ENCODE results near the gene PALS2. TPM values are rescaled to one million over a fixed set of nuclear protein-coding genes. Genes with fewer than 3 reads are reported as not detected.

Gene PALS2
- total RNA-seq, 1 experiment from 2014 or later = 44.6 TPM

GRCh38 chr7:24576171-24577025 is 3.1 kb downstream of the PALS2 start:
- Histone ChIP-seq H3K4me3 (replicated peaks in 1 of 2; ENCODE audit: low read depth in 1 of 2, low read length in 2 of 2) (no peak overlapping the region), H3K36me3 (ENCODE audit: control insufficient read depth in 1 of 2, insufficient read depth in 2 of 2, low read length in 2 of 2) (no peaks in the 10 kb centered on the region), H3K79me2 (ENCODE audit: insufficient read depth, low read length) (peaks cover 76% of the 10 kb centered on the region), H3K4me2 (ENCODE audit: low read length) (no peak overlapping the region; the same call in 1 of the 2 replicates), H3K9ac (ENCODE audit: low read length) (no peak overlapping the region), H2AFZ (ENCODE audit: low read depth, low read length, poor library complexity, severe bottlenecking) (no peak overlapping the region), H3K27ac (ENCODE audit: low read depth, low read length) (no peak overlapping the region), H3K4me1 (ENCODE audit: control insufficient read depth in 1 of 2, insufficient read depth in 2 of 2, low read length in 2 of 2) (peaks cover 8 to 24% of the 10 kb centered on the region in 2 experiments; a peak in 3 of 4 replicates), H3K9me3 (ENCODE audit: control insufficient read depth in 1 of 2, insufficient read depth in 1 of 2, low read depth in 1 of 2, low read length in 2 of 2) (no peaks in the 10 kb centered on the region), H3K9me2 (ENCODE audit: insufficient read depth) (no peaks in the 10 kb centered on the region), H4K20me1 (ENCODE audit: insufficient read depth) (peaks cover 14% of the 10 kb centered on the region; the same call in 1 of the 2 replicates), H3K27me3 (ENCODE audit: insufficient read depth, low read length) (no peaks in the 10 kb centered on the region)
- POLR2A ChIA-PET = no interaction called here
- BruUV-seq (replicated peaks) = no TSS peak
- CTCF ChIA-PET = interaction anchor here (1.0 to 2.2 kb wide), 8 partner anchors 9 to 258 kb away, joined by 3 to 6 read pairs (median 4); no protein-coding TSS in a partner anchor
- no peak for TF ChIP-seq JUND (IDR thresholded peaks at IDR 0.05)
- peak; percentile 62 for TF ChIP-seq RAD21 (IDR thresholded peaks at IDR 0.05; ENCODE audit: low read depth)
- TF ChIP-seq CTCF (IDR thresholded peaks at IDR 0.05 in 2 of 3, conservative IDR thresholded peaks at IDR 0.05 in 1 of 3; ENCODE audit: borderline replicate concordance in 1 of 3, insufficient read depth in 1 of 3, low read depth in 2 of 3, low read length in 2 of 3) = peak; percentile 59 to 72 (median 67)
- DNase-seq (ENCODE audit: low read depth, low spot score) = peak; percentile 48
- ATAC-seq = 0 out of 2 replicates have a peak, but pooled peaks have one; percentile 18
- intact Hi-C loops (cut with micrococcal nuclease) = loop anchor here (2.0 to 5.0 kb wide), 2 partner anchors 88 to 516 kb away; no protein-coding TSS in a partner anchor
- RAD21 ChIA-PET (ENCODE audit: low non-redundant PET in 1 of 2, low total read pairs in 2 of 2, uncharacterized antibody in 2 of 2, unreplicated experiment in 2 of 2) = no interaction called here

GRCh38 chr7:24578052-24578451 is 4.8 kb downstream of the PALS2 start:
- TF ChIP-seq EZH2phosphoT487 (IDR thresholded peaks at IDR 0.05; ENCODE audit: borderline replicate concordance) (no peak), TCF7L2 (IDR thresholded peaks at IDR 0.05; ENCODE audit: borderline replicate concordance, extremely low read depth, insufficient read depth, insufficient read length) (no peak), POLR2AphosphoS5 (IDR thresholded peaks at IDR 0.05; ENCODE audit: low read depth, low read length) (no peak), JUND (IDR thresholded peaks at IDR 0.05) (no peak), ZNF274 (IDR thresholded peaks at IDR 0.05; ENCODE audit: low read depth, low read length) (no peak), CBX3 (IDR thresholded peaks at IDR 0.05; ENCODE audit: low read depth) (no peak), FOSL1 (IDR thresholded peaks at IDR 0.05; ENCODE audit: low read depth) (no peak), RAD21 (IDR thresholded peaks at IDR 0.05; ENCODE audit: low read depth) (no peak), EZH2 (IDR thresholded peaks at IDR 0.05) (no peak), SRF (IDR thresholded peaks at IDR 0.05; ENCODE audit: low read depth) (no peak), ELF1 (IDR thresholded peaks at IDR 0.05; ENCODE audit: borderline replicate concordance, low read depth) (no peak), ZFX (IDR thresholded peaks at IDR 0.05) (no peak)
- TF ChIP-seq, protein P1, sequence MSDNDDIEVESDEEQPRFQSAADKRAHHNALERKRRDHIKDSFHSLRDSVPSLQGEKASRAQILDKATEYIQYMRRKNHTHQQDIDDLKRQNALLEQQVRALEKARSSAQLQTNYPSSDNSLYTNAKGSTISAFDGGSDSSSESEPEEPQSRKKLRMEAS (IDR thresholded peaks at IDR 0.05) = no peak
- Histone ChIP-seq H2AFZ (ENCODE audit: low read depth, low read length, poor library complexity, severe bottlenecking) (no peak overlapping the region), H3K4me2 (ENCODE audit: low read length) (no peak overlapping the region), H3K79me2 (ENCODE audit: insufficient read depth, low read length) (peaks cover 93% of the 10 kb centered on the region), H3K27ac (ENCODE audit: low read depth, low read length) (no peak overlapping the region), H3K9ac (ENCODE audit: low read length) (no peak overlapping the region), H3K36me3 (ENCODE audit: control insufficient read depth in 1 of 2, insufficient read depth in 2 of 2, low read length in 2 of 2) (no peaks in the 10 kb centered on the region), H3K9me2 (ENCODE audit: insufficient read depth) (no peaks in the 10 kb centered on the region), H3K4me1 (ENCODE audit: control insufficient read depth in 1 of 2, insufficient read depth in 2 of 2, low read length in 2 of 2) (peaks cover 8 to 16% of the 10 kb centered on the region in 2 experiments; a peak in 3 of 4 replicates), H3K27me3 (ENCODE audit: insufficient read depth, low read length) (no peaks in the 10 kb centered on the region), H3K9me3 (ENCODE audit: control insufficient read depth in 1 of 2, insufficient read depth in 1 of 2, low read depth in 1 of 2, low read length in 2 of 2) (no peaks in the 10 kb centered on the region), H4K20me1 (ENCODE audit: insufficient read depth) (peaks cover 14% of the 10 kb centered on the region; the same call in 1 of the 2 replicates), H3K4me3 (replicated peaks in 1 of 2; ENCODE audit: low read depth in 1 of 2, low read length in 2 of 2) (no peak overlapping the region)
- ChIA-PET RAD21 (ENCODE audit: low non-redundant PET in 1 of 2, low total read pairs in 2 of 2, uncharacterized antibody in 2 of 2, unreplicated experiment in 2 of 2) (no interaction called here), POLR2A (no interaction called here), CTCF (interaction anchor here (1.2 kb wide), 1 partner anchor 9 kb away, joined by 4 read pairs; no protein-coding TSS in a partner anchor)
- DNase-seq (ENCODE audit: low read depth, low spot score) (no peak), ATAC-seq (no peak)
- BruUV-seq (replicated peaks) = no TSS peak
- intact Hi-C loops (cut with micrococcal nuclease) = loop anchor here (5.0 kb wide), 1 partner anchor 514 kb away; no protein-coding TSS in a partner anchor
